Measurements from ENCODE around the gene UCKL1.
A peak's percentile ranks its signal among the peaks of the same experiment; 100 is the strongest.

The UCKL1 gene

DNA sequence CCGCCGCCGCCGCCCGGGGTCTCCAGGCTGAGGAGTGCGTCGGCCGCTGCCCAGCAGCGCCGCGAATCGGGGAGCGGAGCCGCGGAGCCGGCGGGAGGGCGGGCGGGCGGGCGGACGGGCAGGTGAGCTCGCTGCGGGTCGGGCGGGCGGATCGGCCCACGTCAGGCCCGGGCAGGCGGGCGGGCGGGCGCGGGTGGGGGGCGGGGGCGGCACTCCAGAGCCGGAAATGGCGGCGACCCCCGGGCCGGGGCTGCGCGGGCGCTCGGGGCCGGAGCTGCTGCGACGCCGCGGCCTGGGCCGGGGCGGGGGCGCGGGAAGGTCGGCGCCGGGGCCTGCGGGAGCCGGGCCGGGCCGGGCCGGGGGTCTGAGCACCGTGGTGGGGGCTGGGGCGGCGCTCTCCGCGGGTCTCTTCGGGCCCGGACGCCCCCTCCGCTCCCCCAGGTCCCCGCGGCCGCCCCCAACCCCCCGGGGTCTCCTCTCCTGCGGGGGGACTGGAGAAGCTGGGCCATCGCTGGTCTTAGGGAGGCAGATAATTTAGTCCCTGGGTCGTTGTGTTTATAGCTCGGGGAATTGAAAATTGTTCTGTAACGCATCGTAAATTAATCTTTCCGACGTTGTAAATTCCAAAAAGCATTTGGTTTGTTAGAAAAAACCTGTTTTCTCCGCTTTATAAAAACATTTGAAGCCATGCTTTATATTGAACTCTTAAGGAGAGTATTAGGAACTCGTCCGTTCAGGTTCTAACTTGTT is 60.8 kb downstream of the UCKL1 start:
- Histone ChIP-seq H3K27me3 (replicated peaks; ENCODE audit: control insufficient read depth, insufficient read depth, low read length) (no peaks in the 10 kb centered on the region), H3K36me3 (ENCODE audit: control insufficient read depth, insufficient read depth, low read length) (peaks cover 6% of the 10 kb centered on the region), H3K4me3 (replicated peaks; ENCODE audit: low read depth, low read length) (peak overlapping the region; percentile 75)
- no peak for TF ChIP-seq CTCF (IDR thresholded peaks at IDR 0.05; ENCODE audit: insufficient read depth, low read length, poor library complexity, severe bottlenecking)
- no peak for DNase-seq (ENCODE audit: extremely low read depth, insufficient read length)

- peak; percentile 95 for DNase-seq (ENCODE audit: extremely low read depth, insufficient read length)
- H3K27me3 ChIP-seq (replicated peaks; ENCODE audit: control insufficient read depth, insufficient read depth, low read length) = no peaks in the 10 kb centered on the region
- H3K36me3 ChIP-seq (ENCODE audit: control insufficient read depth, insufficient read depth, low read length) = peaks cover 10% of the 10 kb centered on the region
- no peak for TF ChIP-seq CTCF (IDR thresholded peaks at IDR 0.05; ENCODE audit: insufficient read depth, low read length, poor library complexity, severe bottlenecking)
- H3K4me3 ChIP-seq (replicated peaks; ENCODE audit: low read depth, low read length) = peak within 1 kb of the TSS; percentile 75
Measured at GRCh38 chr20:63894358-63895201, 61.6 kb downstream of the UCKL1 start, which contains the start of gene DNAJC5. Gene DNAJC5 (plus strand): TSS chr20:63895126. CDS start chr20:63928346, 33,220 bp downstream.

DNA sequence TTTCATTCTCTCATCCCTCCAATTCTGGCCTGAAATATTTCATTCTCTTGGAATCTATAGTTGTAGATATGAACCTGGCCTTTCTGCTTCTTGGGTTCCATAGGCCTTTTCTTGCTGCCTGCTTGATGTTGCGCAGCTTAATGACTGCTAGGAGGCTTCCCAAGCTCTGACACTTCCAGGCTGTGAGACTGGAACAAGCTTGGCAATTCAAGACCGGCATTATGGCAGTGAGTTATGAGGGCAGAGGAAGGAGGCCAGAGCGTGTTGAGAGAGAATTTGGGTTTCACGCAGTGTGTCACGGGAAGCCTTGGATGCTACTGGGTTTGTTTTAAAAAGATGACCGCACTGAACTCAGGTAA is 62.2 kb downstream of the UCKL1 start:
- Histone ChIP-seq H3K27me3 (replicated peaks; ENCODE audit: control insufficient read depth, insufficient read depth, low read length) (no peaks in the 10 kb centered on the region), H3K36me3 (ENCODE audit: control insufficient read depth, insufficient read depth, low read length) (peaks cover 11% of the 10 kb centered on the region), H3K4me3 (replicated peaks; ENCODE audit: low read depth, low read length) (no peak overlapping the region)
- TF ChIP-seq CTCF (IDR thresholded peaks at IDR 0.05; ENCODE audit: insufficient read depth, low read length, poor library complexity, severe bottlenecking) = no peak
- no peak for DNase-seq (ENCODE audit: extremely low read depth, insufficient read length)

GRCh38 chr20:63892402-63892801 is 63.8 kb downstream of the UCKL1 start:
- DNase-seq (ENCODE audit: extremely low read depth, insufficient read length) = no peak
- Histone ChIP-seq H3K36me3 (ENCODE audit: control insufficient read depth, insufficient read depth, low read length) (peaks cover 16% of the 10 kb centered on the region), H3K27me3 (replicated peaks; ENCODE audit: control insufficient read depth, insufficient read depth, low read length) (no peaks in the 10 kb centered on the region), H3K4me3 (replicated peaks; ENCODE audit: low read depth, low read length) (no peak overlapping the region)
- no peak for TF ChIP-seq CTCF (IDR thresholded peaks at IDR 0.05; ENCODE audit: insufficient read depth, low read length, poor library complexity, severe bottlenecking)

- Histone ChIP-seq H3K36me3 (ENCODE audit: control insufficient read depth, insufficient read depth, low read length) (peaks cover 17% of the 10 kb centered on the region), H3K27me3 (replicated peaks; ENCODE audit: control insufficient read depth, insufficient read depth, low read length) (no peaks in the 10 kb centered on the region), H3K4me3 (replicated peaks; ENCODE audit: low read depth, low read length) (no peak overlapping the region)
- TF ChIP-seq CTCF (IDR thresholded peaks at IDR 0.05; ENCODE audit: insufficient read depth, low read length, poor library complexity, severe bottlenecking) = no peak
- no peak for DNase-seq (ENCODE audit: extremely low read depth, insufficient read length)
Measured at GRCh38 chr20:63891061-63892002, 64.9 kb downstream of the UCKL1 start.

Measured in GM06990 (cell line).